SK-N-MC (cell line): Measurements from ENCODE around the gene CEP72.

Source experiments
- EZH2 ChIP-seq: fragments of 200-600 bp; sonication (generic); IDR thresholded peaks from one replicate; pipeline ENCODE4 v1.6.1; 2017; ENCODE audit warnings: antibody characterized with exemption
- POLR2AphosphoS5 ChIP-seq: IDR thresholded peaks from 2 replicates; pipeline ENCODE4 v1.6.1; 2012; ENCODE audit warnings: mild to moderate bottlenecking, low read depth, low read length, borderline replicate concordance

DNA sequence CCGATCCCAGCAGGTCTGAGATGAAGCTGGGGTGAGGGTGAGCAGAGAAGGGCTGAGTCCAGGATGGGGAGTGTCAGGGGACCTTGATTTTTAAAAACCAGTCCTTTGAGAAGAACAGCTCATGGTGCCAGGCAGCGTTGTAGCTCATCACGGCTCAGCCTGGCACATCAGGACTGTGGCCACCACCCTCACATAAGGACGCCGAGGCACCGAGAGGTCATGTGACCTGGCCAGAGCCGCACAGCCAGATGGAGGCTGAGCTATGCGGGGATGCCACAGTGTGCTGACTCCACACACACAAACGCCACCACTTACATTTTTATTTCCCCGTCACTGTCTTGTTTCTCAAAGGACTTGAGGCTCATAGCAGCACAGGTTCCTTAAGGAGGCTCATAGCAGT, 32.9 kb upstream of the CEP72 start:
- TF ChIP-seq EZH2: no peak
- TF ChIP-seq POLR2AphosphoS5: no peak
